Stimulated activated CD8-positive, alpha-beta memory T cell treated with anti-CD3 and anti-CD28 coated beads, Interleukin-15, amount 100 ng/mL, for 48 hours (primary cell): Measurements from ENCODE around the gene SLC35A3.
A peak's percentile ranks its signal among the peaks of the same experiment; 100 is the strongest.
"Not testable (repeated sequence)": the region's sequence is repeated elsewhere in the genome, so short reads cannot be mapped to it uniquely, and the experiment has no call there.

ENCODE experiments used
- DNase-seq, 2 donors: peaks; one replicate each; pipeline ENCODE4 v3.0.0-alpha.2; 2020; ENCODE audit warnings: low read depth in 2 of 2

SLC35A3 gene

DNA sequence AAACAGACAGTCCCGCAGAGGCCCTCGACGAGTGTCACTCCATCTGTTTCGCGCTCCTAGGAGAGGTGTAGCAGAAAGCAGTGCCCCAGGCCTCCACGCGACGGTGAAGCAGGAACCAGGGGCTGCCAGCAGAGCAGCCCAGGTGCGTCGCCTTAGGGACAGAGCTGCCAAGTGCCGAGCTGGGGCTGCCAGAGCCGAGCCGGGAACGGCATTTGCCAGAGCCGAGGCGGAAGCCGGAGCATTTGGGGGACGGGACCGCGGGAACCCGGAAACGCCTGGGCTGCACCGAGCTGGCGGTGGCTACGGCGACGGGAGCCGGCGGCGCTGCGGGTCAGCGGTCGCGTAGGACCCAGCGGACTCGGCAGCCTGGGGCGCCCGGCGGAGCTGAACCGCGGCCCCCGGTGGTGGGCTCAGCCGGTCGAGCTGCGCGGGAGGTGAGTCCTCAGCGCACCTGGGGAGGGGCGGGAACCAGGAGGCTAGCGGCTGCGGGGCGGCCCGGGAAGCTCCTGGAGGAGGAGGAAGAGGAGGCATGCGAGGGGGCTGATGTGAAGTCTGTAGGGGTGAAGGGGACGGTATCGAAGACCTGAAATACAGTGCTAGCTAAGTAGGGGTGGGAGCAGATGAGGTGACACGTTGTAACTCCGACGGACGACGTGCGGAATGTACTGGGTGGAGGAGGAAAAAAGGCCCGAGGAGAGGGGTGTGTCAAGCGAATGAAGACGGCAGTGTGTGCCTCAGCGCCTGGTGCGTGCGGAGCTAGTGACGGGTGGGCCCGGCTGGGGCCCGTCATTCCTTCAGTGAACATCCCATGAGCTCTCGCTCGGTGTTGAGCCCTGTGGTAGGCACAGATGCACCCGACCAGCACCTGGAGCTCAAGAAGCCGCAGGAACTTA lies at the start of gene SLC35A3:
Gene SLC35A3, plus strand, starts transcription at position 268 of the 893 bp plus-strand sequence. CDS start 23,559 bp downstream, outside the sequence.
- peak; percentile 66 to 69 for DNase-seq

- DNase-seq: no peak
Observed at GRCh38 chr1:99934801-99935200, 35.0 kb upstream of the SLC35A3 start.

GRCh38 chr1:99935534-99935933 lies 34.3 kb upstream of the SLC35A3 start:
- DNase-seq: no peak

DNA sequence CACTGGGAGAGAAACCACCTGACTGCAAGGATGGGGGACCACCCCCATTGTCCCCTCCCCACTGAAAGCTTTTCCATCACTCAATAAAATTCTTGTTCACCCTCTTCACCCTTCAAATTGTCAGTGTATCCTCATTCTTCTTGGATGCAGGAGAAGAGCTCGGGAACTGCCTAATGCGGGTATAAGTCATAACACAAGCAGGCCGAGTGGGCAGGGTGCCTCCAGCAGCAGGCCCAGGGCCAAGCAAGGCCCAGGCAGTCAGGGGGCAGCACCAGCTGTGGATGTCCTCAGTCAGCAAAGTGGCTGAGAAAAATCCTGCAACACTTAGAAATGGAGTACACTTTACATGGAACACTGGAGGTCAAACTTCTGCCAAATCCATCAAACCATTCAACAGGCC lies 33.7 kb upstream of the SLC35A3 start:
- DNase-seq: no peak

- no peak for DNase-seq
Observed at GRCh38 chr1:99942723-99943122, 27.1 kb upstream of the SLC35A3 start.

GRCh38 chr1:99943223-99943794 lies 26.5 kb upstream of the SLC35A3 start:
- no peak for DNase-seq

GRCh38 chr1:99944192-99944591 lies 25.6 kb upstream of the SLC35A3 start:
- DNase-seq: no peak

- no peak for DNase-seq
Observed at GRCh38 chr1:99945174-99945573, 24.6 kb upstream of the SLC35A3 start.

DNA sequence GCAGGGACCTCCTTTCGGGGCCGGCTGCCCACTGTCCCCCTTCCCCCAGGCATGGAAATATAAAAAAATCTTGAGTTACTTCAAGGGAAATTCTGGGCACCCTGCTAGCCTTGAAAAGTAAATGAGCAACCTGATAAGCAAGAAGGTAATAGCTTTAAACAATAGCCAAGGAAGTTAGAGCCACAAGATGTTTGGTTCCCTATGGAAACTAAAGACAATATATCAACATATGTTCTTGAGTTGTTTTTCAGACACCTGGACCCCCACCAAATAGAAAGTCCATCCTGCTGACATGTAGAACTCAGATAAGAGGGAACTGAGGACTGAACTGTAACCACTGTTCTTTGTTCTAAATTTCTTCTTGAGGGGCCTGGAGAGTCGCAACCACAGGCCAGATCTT lies 19.3 kb upstream of the SLC35A3 start:
- DNase-seq: no peak

GRCh38 chr1:99952522-99952921 lies 17.3 kb upstream of the SLC35A3 start:
- DNase-seq: no peak

GRCh38 chr1:99955375-99955774 lies 14.4 kb upstream of the SLC35A3 start:
- no peak for DNase-seq

GRCh38 chr1:99956755-99957154 lies 13.0 kb upstream of the SLC35A3 start:
- DNase-seq: no peak

- no peak for DNase-seq
Observed at GRCh38 chr1:99957818-99958217, 12.0 kb upstream of the SLC35A3 start.

- not testable (repeated sequence) for DNase-seq
Observed at GRCh38 chr1:99959189-99959705, 10.5 kb upstream of the SLC35A3 start.

GRCh38 chr1:99960260-99960659 lies 9.5 kb upstream of the SLC35A3 start:
- DNase-seq: not testable (repeated sequence)

GRCh38 chr1:99963041-99963795 lies 6.6 kb upstream of the SLC35A3 start:
- DNase-seq: no peak

DNA sequence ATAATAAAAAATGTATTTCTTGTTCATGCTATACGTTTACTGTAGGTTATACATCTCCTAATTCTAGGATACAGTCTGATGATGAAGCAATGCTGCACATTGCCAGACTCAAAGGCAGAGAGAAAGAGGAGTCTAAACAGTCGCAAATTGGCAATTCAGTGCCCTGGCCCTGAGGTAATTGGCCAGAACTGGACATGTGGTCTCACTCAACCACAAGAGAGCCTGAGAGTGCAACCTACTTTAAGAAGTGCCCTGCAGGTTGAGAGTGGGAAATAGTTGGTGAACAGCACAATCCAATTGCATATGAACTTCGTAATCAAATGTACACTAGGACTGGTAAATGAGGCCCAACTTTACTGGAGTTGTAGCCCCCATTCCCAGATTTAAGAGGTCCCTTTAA lies 5.0 kb upstream of the SLC35A3 start:
- DNase-seq: no peak

DNA sequence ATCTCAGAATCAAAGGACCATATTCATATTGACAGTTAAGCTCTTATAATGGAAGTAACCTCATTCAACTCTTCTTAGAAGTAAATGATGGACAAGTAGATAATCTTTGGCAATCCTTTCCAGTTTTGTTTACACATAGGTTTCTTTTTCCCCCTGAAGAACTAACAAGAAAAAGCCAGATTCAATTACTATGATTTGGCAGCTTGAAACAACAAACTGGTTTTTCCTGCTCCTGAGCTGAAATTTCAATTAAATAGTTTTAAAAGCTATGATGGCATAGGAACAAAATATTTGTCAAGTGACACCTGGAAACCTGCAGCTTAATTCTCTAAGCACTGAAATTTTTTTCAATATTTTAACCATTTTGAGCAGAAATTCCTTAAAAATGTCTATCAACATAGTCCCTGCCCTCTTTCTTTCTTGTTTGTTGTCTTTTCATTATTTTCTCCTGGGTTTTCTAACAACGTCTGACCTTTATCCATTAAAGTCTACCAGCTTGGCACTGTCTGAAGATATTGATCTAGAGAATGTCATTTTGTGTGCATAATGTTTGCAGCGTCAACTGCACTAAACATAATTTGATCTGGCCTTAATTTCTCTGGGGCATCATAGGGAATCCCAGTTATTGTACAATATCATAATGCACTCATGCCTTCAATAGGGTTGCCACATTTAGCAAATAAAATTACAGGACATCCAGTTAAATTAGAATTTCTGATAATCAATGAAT lies 4.0 kb upstream of the SLC35A3 start:
- DNase-seq: no peak

DNA sequence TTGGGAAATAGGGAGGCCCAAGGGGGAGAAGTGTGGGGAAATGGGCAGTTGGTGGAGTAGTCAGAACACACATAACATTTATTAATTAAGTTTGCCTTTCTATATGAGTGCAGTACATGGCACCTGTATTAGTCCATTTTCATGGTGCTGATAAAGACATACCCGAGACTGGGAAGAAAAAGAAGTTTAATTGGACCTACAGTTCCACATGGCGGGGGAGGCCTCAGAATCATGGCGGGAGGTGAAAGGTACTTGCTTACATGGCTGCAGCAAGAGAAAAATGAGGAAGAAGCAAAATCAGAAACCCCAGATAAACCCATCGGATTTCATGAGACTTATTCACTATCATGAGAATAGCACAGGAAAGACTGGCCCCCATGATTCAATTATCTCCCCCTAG lies 1.6 kb upstream of the SLC35A3 start:
- no peak for DNase-seq

DNA sequence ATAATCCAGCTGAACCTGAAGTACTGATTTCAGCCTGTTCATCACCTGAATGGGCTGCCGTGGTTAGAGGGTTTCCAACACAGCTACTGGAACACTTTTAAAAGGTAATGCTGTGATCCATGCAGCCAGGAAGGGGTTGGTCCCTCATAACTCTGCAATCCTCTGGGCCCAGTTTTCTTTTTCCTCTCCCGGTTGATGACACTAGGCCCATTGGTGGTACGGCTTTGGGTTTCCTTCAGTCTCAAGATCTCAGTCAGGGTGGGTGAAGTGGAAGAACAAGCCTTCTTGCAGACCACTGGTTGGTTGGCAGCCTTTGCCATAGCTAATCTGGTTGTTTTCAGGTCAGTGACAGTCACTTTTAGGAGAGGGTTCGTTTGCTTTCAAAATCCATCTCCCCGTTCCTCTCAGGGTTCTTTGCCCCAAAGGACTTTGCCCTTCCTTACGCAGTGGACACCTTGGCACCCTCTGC lies 502 bp upstream of the SLC35A3 start:
- no peak for DNase-seq

DNA sequence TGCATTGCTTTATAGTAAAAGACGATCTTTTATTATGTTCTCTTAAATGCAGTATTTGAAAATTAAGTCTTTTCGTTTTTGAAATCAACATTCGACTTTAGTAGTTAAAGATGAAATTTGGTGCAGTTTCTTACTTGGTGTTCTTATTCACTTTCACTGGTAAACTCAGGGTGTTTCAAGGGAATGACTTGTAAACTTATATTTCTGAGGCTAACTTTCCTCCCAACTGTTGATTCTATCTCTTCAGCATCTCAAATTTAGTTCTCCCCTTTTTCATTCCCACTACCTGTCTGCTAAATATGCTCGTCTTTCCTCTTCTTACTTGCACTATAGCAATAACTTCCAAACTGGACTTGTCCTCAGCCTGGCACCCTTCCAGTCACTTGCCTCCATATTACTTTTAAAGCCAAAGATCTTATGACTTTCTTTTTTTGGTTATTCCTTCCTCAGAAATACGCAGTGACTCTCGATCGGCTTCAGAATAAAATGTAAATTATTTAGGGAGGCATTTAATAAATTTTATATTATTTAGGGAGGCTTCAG lies 988 bp downstream of the SLC35A3 start:
- DNase-seq: no peak
